ENCODE results near the gene RPIA.
"Not testable (repeated sequence)": the region's sequence is repeated elsewhere in the genome, so short reads cannot be mapped to it uniquely, and the experiment has no call there.

Gene RPIA

DNA sequence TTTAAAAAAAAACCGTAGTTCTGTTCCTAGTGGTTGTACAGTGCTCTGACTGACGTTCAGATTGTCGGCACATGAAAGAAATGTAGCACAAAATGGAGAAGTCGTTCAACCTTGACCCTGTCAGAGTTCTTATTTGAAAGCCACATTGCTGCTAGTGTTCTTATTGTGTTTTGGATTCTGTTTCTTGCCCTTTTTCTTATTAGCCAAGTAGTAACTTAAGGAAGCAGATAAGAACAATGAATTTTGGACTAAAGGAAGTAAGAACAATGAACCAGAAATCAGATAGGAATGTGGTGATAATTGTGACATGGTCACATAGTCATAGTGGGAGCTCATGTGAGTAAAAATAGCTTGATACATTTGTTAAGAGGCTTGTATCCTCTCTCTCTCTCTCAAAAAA is 45.9 kb downstream of the RPIA start:
- DNase-seq, result no peak

DNA sequence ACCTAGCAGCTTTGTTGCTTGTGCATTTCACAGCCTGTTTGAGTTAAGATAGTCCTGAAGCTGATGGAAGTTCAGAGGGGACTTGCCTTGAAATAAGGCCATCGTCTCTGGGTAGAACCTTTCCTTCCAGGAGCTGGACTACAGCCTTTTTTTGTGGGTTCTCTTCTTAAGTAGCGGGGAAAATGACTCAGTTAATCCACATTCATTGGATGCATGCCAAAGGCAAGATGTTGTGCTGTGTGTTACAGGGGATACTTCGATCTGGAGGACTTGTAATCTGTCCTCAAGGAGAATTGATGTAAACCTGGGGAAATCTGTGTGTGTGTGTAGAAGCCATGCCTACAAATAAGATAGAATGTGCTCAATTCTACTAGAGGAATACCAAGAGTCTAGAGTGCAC is 46.8 kb downstream of the RPIA start:
- DNase-seq, result no peak

DNA sequence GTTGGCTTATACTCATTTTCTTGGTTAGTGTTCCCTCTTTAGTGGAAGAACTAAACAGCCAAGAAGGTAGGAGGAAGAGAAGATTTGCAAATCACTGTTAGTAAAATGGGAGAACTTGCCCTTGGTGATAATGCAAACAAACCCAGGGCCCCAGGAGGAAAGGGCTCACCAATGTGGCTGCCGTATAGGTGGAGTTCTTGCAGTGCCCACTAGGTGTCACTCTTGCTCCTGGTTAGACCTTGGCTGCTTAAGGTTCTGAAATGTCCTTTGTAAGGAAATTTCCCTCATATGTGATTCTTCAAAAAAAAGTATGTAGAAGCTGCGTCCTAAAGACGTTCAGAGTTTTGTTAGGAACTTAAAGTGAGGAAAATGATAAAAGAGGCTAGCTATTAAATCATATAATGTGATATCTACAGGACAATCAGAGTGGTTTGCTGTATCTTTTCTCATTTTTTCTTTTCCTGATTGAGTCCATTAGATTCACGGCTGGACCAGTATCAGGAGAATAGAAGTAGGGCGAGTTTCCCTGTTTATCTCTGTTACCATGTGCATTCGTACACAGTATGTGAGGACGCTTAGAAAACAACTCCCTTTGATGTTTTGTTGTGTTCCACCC is 48.6 kb downstream of the RPIA start:
- peak; percentile 72 for DNase-seq

DNA sequence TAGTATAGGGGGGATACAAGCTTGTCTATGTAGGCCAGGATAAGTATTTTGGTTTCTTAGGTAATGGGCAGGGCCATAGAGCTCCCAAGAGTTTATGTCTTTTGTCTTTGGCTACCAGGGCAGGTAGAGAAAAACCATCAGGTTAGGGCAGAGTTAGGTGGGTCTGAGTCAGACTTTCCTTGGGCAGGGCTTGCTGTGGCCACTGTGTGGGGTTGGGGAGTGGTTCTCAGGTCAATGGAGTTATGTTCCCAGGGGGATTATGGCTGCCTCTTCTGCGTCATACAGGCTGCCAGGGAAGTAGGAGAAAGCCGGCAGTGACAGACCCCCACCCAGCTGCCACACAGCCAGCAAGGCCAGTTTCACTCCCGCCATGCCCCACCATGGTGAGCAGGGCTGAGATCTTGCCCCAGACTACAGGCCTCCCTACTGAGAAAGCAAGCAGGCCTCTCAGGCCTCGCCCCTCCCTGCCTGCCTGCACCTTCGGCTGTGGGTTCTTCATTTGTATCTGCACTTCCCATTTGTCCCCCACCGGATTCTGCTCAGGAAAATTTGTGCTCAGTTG is 55.5 kb downstream of the RPIA start:
- no peak for DNase-seq

DNA sequence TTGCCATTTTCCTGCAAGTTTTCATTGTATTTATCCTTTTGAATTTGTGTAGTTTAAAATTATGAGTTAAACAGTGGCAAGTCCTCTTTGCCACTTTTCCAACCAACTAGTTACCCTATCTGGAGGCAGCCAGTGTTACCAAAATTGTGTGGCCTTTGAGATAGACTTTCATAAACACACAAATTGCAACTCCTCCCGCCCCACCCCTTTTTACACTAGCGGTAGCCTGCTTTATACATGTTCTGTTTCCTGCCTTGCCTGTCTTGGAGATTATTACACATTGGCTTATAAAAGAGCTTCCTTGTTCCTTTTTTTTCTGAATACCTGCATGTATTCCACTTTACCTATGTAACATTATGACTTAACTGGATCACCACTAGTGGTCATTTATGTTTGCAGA is 56.5 kb downstream of the RPIA start:
- no peak for DNase-seq

DNA sequence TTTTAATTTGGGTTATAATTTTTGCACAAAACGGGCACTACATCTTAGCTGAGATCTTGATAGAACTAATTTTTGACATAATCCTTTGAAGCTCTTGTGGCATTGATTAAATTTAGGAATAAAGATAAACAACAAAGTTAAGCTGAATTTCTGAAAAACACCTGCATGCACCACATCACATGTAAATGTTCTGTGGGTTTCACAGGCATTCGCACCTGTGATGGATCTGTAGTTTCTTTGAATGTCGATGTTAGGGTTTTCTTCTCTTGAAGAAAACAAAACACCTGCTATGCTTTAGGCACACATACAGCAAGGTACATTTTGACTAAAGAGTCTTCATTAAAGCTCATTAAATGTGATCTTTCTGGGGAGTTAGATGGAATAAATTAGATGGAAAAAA is 60.3 kb downstream of the RPIA start:
- no peak for DNase-seq

DNA sequence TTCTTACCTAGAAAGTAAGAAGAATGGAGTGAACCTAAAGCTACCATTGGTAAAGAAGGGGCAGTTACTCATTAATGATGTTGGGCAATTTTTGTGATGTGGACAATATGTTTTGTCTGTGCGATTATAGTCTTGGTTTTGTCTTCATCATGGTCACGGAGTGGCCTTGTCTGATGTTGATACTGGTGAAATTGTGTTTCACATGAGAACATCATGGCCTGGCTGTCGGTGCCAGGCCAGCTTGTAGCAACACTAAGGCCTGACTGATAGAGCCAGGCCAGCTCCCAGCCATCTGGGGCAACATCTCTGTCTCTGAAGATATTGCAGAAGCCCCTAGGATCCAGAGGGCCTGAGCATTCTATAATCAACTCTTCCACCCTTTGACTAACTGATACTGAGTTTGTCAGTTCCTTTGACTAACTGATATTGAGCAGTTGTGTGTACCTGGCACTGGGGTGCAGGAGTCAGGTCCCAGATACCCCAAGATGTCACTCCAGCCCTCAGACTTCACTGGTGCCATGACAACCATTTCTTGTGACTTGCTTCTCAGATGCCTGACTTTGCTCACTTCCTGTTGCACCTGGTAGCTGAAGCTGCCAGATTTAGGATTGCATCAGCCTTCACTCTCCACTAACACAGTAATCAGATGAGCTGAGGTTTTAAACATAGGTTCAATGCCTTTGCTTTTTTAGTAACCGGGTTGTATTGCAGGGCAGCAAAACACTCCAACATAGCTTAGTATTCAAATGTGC is 62.5 kb downstream of the RPIA start:
- no peak for DNase-seq

DNA sequence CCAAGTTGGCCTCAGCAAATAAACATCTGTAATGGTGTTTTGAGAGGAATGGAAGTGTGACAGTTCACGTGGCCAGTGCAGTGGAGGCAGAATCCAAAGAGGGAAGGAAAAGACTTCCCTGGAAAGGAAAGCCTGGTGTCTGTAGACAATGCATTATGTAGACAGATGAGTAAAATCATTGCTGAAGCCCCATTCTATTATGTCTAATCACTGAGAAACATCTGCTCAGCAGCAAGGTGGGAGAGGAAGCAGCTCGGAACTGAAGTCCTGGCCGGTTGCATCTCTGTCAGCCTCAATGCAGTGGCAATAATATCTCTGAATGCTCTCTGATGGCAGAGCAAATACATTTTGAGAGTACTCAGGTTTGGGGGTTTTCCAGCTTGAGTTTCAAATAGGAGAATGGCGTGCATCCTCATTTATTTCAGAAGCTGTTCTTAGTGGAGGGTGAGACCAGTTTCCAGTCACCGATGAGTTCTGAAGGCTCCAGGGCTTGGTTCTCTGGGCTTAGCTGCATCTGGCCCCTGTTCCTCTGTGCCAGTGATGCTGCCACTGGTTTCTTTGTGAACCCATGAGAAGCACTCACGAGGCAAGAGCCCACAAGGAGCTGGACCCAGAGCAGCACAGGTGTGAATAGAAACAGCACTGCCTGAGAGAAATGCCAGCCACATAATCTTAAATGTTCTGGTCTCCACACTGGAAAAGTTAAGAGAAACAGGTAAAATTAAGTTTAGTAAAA is 63.3 kb downstream of the RPIA start:
- no peak for DNase-seq

DNA sequence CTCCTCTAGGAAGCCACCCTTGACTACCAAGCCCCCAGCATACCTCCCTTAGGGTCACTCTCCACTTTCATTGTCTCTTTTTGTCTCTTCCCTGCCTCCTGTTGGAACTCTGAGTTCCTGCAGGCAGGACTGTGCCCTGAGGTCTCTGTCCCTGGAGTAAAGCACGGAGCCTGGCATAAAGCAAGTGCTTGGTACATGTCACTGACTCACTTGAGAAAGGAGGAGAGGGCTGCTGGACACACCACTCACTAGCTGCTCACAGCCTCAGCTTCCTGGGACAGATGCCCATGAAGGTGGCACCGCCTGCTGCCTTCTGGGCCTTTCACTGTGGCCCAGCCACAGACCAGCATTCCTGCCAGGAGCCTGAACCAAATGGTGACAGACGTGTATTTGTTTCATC is 64.4 kb downstream of the RPIA start:
- DNase-seq, result no peak

DNA sequence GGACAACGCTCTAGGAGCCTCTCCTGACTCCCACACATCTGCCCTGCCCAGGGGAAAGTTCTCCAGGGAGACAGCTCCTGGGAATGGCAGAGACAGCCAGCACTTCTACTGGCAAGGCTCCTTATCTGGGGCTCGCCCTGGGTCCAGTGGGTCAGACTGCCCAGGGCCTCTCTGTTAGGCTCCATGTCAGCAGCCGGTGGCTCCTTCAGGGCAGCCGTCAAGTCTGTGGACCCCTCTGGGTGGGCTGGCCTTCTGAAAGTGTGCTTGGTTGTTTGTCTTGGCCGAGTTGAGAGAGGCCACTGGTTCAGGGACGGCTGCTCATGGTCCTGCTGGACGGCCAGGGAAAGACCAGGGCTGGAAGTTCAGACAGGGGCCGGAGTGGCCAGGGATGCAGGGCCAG is 65.6 kb downstream of the RPIA start:
- DNase-seq, result no peak

DNA sequence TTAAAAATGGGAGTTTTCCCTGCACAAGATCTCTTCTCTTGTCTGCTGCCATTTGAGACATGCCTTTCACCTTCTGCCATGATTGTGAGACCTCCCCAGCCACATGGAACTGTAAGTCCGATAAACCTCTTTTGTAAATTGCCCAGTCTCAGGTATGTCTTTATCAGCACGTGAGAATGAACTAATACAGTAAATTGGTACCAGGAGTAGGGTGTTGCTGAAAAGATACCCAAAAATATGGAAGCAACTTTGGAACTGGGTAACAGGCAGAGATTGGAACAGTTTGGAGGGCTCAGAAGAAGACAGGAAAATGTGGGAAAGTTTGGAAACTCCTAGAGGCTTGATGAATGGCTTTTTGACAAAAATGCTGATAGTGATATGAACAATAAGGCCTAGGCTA is 67.2 kb downstream of the RPIA start:
- not testable (repeated sequence) for DNase-seq

DNA sequence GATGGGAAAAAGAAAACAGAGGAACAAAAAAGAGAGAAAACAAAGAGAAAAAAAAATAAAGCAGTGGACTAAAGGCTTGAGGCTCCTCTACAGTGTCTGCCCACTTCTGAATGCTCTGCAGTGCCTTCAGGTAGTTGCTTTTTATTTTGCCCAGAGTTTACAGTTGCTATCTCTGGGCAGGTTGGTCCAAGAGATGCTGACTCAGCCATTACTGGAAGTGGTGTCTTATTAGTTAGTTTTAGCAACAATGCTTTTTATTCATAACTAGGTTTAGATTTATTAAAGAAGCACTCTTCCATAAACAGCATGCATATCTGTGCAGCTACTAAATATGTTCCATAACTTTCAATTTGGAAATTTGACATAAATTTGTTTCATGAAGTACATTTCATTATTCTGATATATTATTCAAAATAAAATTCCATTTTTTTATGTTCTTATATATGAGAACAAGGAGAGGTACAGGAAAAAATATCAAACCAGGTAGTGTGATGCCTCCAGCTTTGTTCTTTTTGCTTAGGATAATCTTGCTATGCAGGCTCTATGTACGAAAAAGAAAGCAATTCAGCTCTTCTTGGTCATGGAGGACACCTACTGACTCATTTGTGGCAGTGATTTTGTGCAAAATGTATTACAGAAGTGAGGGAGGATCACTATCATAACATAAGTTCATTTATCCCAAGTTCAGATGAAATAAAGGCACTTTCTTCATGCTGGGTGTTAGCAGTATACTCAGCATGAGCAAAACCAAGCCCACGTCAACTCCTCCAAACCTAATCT is 69.5 kb downstream of the RPIA start:
- no peak for DNase-seq

DNA sequence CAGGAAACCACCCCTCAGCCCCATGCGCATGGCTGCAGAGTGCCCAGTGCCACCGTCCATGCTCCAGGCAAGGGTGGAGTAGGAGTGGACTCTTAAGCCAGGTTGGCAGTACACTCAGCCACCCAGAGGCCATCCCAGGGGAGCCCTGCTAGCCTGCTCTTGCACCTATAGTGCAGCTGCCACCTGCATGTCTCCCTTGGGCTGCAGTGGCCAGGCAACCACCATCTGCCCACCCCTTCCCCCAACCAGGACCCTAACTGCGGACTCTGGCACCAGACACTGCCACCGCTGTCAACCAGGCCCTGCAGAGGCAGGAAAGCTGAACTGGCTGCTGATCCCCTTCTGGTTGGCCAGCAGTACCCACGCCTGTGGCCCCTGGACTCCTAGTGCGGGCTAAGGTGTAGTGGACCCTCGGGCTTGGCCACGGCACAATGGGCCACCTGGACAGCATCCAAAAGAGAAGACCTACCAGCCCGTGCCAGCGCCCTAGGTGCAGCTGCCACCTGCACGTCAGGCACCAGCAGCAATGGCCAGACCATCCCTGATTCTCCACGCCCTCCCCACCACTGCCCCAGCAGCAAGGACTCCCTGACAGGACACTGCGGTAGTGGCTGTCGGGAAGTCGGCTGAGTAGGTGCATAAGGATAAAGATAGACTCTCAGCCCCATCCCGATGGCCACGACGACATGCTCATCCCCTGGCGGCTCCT is 72.8 kb downstream of the RPIA start:
- DNase-seq, result no peak

DNA sequence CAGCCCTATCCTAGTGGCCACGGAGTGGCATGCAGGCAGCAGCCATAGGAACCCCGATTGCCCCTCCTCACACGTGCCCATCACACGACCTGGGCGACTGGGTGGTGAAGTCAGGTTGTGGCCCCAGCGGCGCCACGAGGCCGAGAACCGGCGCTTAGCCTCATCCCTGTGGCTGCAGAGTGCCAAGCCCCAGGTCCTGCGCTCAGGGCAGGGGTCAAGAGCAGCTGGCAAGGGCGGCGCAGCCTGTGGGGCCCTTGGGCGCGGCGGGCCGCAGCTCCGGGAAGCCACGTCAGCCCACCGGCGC is 73.3 kb downstream of the RPIA start:
- no peak for DNase-seq

DNA sequence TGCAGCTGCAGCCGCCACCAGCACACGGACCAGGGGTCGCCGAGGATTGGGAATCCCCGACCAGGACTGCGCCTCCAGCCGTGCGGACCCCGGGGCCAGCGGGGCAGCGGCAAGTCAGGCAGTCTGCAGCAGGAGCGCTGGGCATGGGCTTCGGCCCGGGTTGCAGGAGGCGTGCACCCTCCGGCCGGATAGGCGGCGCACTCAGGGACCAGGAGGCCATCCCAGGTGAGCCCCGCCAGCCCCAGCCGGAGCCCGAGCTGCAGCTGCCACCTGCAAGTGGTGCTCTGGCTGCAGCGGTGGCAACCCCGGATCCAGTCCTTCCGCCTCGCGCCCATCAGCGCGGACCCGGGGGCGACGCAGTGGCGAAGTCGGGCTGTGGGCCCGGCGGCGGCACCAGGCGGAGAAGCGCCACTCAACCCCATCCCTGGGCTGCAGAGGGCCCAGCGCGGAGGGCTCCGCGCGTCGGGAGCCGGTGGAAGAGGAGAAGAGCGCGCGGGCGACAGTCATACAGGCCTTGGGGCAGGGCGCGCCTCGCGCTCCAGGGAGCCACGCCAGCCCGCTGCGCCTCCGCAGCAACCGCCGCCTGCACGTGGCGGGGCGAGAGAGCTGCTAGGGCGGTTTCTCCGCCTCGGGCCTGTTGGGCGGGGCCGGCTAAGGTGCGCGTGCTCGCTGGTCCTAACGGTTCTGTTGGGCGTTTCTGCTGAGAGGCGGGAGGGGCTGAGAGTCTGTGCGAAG is 73.8 kb downstream of the RPIA start:
- peak; percentile 91 for DNase-seq

DNA sequence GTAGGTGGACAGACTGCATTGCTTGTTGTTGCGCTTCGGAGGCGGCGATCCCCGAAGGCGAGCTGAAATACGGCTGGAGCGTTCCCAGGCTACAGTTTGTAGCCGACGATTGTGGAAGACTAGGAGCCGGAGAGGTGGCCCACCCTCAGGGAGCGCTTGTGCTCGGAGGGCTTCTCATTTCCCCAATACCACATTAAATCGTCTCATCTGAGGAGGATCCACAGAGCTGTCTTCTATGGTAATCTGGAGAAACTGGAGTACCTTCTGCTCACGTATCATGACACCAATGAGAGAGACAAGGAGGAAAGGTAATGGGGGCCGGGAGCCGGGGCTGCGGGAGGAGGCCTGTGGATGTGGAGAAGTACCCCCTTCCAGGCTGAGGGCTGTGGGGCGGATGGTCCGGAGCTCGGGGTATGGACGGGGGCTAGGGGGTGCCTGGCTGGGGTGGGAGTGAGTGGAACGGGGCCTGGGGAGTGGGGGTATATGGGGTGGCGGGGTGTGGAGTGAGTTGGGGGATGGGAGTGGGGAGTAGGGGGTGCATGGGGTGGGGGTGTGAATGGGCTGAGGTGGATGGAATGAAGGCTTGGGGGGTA is 74.5 kb downstream of the RPIA start:
- not testable (repeated sequence) for DNase-seq

DNA sequence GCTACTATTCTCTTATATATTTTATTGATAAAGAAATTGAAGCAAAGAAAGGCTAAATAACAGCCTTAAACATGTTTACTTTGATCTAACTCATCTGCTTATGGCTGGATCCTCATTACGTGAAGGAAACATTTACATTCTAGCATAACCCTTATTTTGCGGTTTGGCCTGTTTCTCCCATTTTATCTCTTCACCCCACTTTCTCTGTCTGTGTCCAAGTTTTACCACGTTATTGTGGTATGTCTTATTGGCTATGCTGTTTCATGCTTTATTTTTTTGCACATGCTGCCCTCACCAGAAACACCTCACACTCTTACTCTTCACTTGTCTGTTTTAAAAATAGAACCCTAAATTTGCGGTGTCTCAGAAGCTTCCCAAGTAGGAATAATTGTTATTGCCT is 78.5 kb downstream of the RPIA start:
- DNase-seq, result no peak

DNA sequence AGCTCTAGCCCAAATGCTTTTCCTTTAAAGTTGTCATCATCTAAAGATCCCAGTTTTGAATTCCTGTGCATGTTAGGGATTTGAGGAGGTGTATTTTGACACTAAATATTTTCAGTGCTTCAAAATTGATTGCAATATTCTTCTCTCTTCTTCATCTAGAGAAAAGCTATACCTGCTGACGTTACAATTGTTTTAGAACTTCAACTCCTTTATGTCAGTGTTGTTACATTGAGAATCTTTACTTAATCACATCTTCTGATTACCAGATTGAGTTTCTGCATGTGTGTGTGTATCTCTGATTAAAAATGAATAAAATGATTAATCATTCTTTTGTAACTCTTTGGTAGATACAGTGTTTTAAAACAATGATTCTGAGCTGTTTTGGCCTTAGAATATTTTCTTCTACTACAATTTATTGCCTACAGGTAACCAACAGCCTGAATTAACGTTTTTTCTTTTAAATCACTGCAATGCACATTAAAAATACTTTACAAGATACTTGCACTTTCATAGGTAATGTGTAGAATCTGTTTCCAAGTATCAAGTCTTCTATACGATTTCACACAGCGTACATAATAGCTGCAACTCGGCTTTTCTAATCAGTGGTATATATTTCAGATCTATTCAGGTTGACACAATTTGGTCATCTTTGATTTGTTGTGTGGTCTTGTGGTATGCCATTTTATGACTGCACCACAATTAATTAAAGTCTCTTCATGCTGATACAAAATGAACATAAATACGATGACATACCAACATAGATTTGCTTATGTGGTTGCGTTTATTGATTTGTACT is 82.0 kb downstream of the RPIA start:
- not testable (repeated sequence) for DNase-seq

DNA sequence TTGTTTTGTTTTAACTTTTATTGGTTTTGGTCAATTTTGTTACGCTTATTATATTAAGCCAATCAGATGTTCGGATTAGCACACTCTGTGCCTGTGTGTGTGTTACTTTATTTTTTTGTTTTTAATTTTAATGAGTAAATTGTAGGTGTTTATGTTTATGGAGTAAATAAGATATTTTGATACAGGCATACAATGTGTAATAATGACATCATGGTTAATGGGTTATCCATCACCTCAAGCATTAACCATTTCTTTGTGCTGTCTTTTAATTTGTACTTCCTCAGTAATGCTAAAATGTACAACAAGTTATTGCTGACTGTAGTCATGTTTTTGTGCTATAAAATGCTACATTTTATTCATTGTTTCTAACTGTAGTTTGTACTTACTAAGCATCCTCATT is 97.7 kb downstream of the RPIA start:
- not testable (repeated sequence) for DNase-seq

DNA sequence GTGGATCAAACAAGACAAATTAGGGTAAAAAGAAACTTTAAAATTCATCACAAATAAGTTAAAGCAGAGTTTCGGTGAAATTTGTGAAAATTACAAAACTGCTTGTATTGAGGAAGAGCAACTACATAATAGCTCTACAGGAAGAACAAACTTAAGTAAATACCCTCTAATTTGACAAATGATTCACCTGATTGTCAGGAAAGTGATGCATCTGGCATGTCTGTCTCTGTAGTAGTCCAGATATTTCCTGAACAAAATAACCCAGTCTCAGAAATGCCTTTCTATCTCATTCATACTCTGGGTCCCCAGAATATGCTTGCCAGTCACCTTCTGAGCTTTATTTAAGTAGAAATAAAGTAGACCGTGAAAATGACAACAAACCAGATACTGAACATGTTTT is 104.5 kb downstream of the RPIA start:
- DNase-seq, result not testable (repeated sequence)

DNA sequence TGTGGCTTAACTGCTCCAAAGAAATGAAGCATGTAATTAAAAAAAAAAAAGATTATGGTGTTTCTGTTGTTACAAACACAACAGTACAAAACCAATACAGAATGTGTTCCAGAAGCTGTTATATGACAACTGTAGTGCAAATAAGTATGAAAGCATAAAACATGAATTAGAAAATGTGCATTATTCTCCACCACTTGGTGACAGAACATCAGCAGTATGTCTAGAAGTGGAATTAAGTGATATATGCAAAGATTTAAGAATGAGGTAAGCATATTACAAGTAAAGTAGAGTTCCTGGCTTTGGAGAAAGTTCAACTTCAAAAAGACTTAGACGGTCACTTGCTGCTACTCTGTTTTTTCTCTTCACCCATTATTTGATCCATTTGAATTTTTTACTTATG is 105.0 kb downstream of the RPIA start:
- DNase-seq, result not testable (repeated sequence)

All from retina (tissue), 1 donor.